HepG2 (cell line): ENCODE measurements around the gene ASTN2. TPM values are rescaled to one million over a fixed set of nuclear protein-coding genes. Genes with fewer than 3 reads are reported as not detected.
A peak's percentile ranks its signal among the peaks of the same experiment; 100 is the strongest.

ENCODE experiments used
- ATAC-seq: fragments of 200-7000 bp; cut with Tn5 transposase; 3 replicates; pipeline ENCODE4 v1.9.1; 2020; ENCODE audit warnings: mild to moderate bottlenecking, moderate library complexity
- BruUV-seq: library from RNA; stranded (reverse); fragments of 400-500 nt; replicated peaks from 2 replicates; lab custom pipeline; 2021; lab: Mats Ljungman, UMichigan
- CTCF ChIA-PET: fragments of 300-600 bp; formaldehyde crosslinking; extraction: SDS; loops from one replicate; lab custom pipeline; 2021; ENCODE audit warnings: low total read pairs, inconsistent platforms, low intra/inter-chr PET ratio; lab: Yijun Ruan, JAX
- POLR2A ChIA-PET: fragments of 350-600 bp; sonication (Branson Sonifier 250); formaldehyde crosslinking; loops from one replicate; lab custom pipeline; 2020; ENCODE audit warnings: antibody characterized with exemption, inconsistent platforms; lab: Yijun Ruan, JAX
- DNase-seq: peaks from one replicate; pipeline ENCODE4 v3.0.0-alpha.2; 2015; ENCODE audit warnings: low spot score
- FAIRE-seq: peaks from 3 replicates; lab custom pipeline; 2011; peaks lifted over from hg19 to GRCh38; lab: Jason Lieb, UNC
- H2AFZ ChIP-seq: one replicate; pipeline ENCODE4 v1.6.1; 2011; ENCODE audit warnings: low read length, inconsistent platforms
- H3K27ac ChIP-seq: fragments of 300-600 bp; 3 replicates; pipeline ENCODE4 v1.8.0; 2011; ENCODE audit warnings: mixed run types, mild to moderate bottlenecking, mixed read lengths, low read length, inconsistent platforms; ENCODE audit not compliant: insufficient read depth; ENCODE audit errors: extremely low read length
- H3K27me3 ChIP-seq, 2 experiments: fragments of 200-600 bp in 1 of 2; 2 replicates in 1 of 2; 3 replicates in 1 of 2; pipeline versions ENCODE4 v1.6.0 to v1.8.0; 2011; ENCODE audit warnings: low read length in 2 of 2, mild to moderate bottlenecking in 2 of 2, moderate library complexity in 2 of 2, inconsistent platforms in 1 of 2; ENCODE audit not compliant: insufficient read depth in 2 of 2, control insufficient read depth in 1 of 2
- H3K36me3 ChIP-seq, 2 experiments: fragments of 200-600 bp in 1 of 2; replicated peaks in 1 of 2; 2 replicates in 1 of 2; 3 replicates in 1 of 2; pipeline versions ENCODE4 v1.5.1 to v1.8.0; 2011; ENCODE audit warnings: low read length in 2 of 2, inconsistent platforms in 1 of 2; ENCODE audit not compliant: insufficient read depth in 2 of 2, control insufficient read depth in 1 of 2
- H3K4me1 ChIP-seq: 2 replicates; pipeline ENCODE4 v1.5.1; 2012; ENCODE audit warnings: low read length, inconsistent platforms; ENCODE audit not compliant: insufficient read depth
- H3K4me2 ChIP-seq: 2 replicates; pipeline ENCODE4 v1.6.0; 2011; ENCODE audit warnings: low read depth, low read length, inconsistent platforms
- H3K4me3 ChIP-seq, 3 experiments: fragments of 200-600 bp in 1 of 3; sonication (generic), shearing (Covaris generic) in 1 of 3; replicated peaks in 1 of 3; 2 replicates each; pipeline ENCODE4 v1.5.1; 2011 to 2016; ENCODE audit warnings: low read length in 3 of 3, inconsistent platforms in 2 of 3, low read depth in 2 of 3, mild to moderate bottlenecking in 2 of 3, control low read depth in 1 of 3, mixed read lengths in 1 of 3; ENCODE audit not compliant: insufficient read depth in 1 of 3
- H3K79me2 ChIP-seq: one replicate; pipeline ENCODE4 v1.6.1; 2011; ENCODE audit warnings: low read length, inconsistent platforms; ENCODE audit not compliant: insufficient read depth
- H3K9ac ChIP-seq: 2 replicates; pipeline ENCODE4 v1.6.0; 2011; ENCODE audit warnings: mild to moderate bottlenecking, low read depth, low read length, inconsistent platforms; ENCODE audit not compliant: insufficient read depth
- H3K9me3 ChIP-seq: 2 replicates; pipeline ENCODE4 v1.5.1; 2012; ENCODE audit warnings: mild to moderate bottlenecking, low read length
- H4K20me1 ChIP-seq: 2 replicates; pipeline ENCODE4 v1.6.0; 2011; ENCODE audit warnings: inconsistent platforms, mild to moderate bottlenecking, low read length, moderate library complexity; ENCODE audit not compliant: insufficient read depth
- ADNP ChIP-seq: sonication (generic); formaldehyde crosslinking; IDR thresholded peaks from 2 replicates; pipeline ENCODE4 v1.4.0; 2020; ENCODE audit warnings: missing genetic modification reagents
- ARNT ChIP-seq: fragments of 450-650 bp; IDR thresholded peaks from 2 replicates; pipeline ENCODE4 v1.6.1; 2017
- FOXC1 ChIP-seq: sonication (generic); formaldehyde crosslinking; IDR thresholded peaks from 2 replicates; pipeline ENCODE4 v1.8.0; 2022; ENCODE audit warnings: mild to moderate bottlenecking, missing genetic modification reagents, borderline replicate concordance
- HDAC2 ChIP-seq: sonication (generic); formaldehyde crosslinking; IDR thresholded peaks from 2 replicates; pipeline ENCODE4 v1.4.0; 2020; ENCODE audit warnings: missing genetic modification reagents
- HIVEP1 ChIP-seq: sonication (generic); formaldehyde crosslinking; IDR thresholded peaks from 2 replicates; pipeline ENCODE4 v1.4.0; 2020; ENCODE audit warnings: mild to moderate bottlenecking, missing genetic modification reagents
- HMGA1 ChIP-seq: sonication (generic); formaldehyde crosslinking; conservative IDR thresholded peaks from 2 replicates; pipeline ENCODE4 v1.4.0; 2020; ENCODE audit warnings: missing genetic modification reagents
- ISL2 ChIP-seq: sonication (generic); formaldehyde crosslinking; IDR thresholded peaks from 2 replicates; pipeline ENCODE4 v1.5.0; 2020; ENCODE audit warnings: missing genetic modification reagents
- MBD4 ChIP-seq: IDR thresholded peaks from 2 replicates; pipeline ENCODE4 v1.6.1; 2012; ENCODE audit warnings: low read length, inconsistent platforms, borderline replicate concordance
- NR2C2 ChIP-seq: sonication (generic); formaldehyde crosslinking; IDR thresholded peaks from 2 replicates; pipeline ENCODE4 v1.4.0; 2020; ENCODE audit warnings: missing genetic modification reagents, mild to moderate bottlenecking, moderate library complexity, borderline replicate concordance
- SMAD1 ChIP-seq: sonication (generic); formaldehyde crosslinking; IDR thresholded peaks from 2 replicates; pipeline ENCODE4 v1.4.0; 2020; ENCODE audit warnings: missing genetic modification reagents, low read depth, mild to moderate bottlenecking, borderline replicate concordance
- ZFP90 ChIP-seq: sonication (generic); formaldehyde crosslinking; IDR thresholded peaks from 2 replicates; pipeline ENCODE4 v1.8.0; 2022; ENCODE audit warnings: missing genetic modification reagents, mild to moderate bottlenecking, inconsistent platforms, borderline replicate concordance
- ZMAT3 ChIP-seq: sonication (generic); formaldehyde crosslinking; conservative IDR thresholded peaks from 2 replicates; pipeline ENCODE4 v1.7.0; 2021; ENCODE audit warnings: missing genetic modification reagents
- ZMYM3 ChIP-seq: sonication (generic); formaldehyde crosslinking; IDR thresholded peaks from 2 replicates; pipeline ENCODE4 v1.5.1; 2020; ENCODE audit warnings: mild to moderate bottlenecking, missing genetic modification reagents
- ZNF142 ChIP-seq: sonication (generic); formaldehyde crosslinking; IDR thresholded peaks from 2 replicates; pipeline ENCODE4 v1.4.0; 2020; ENCODE audit warnings: missing genetic modification reagents
- ZNF512B ChIP-seq: sonication (generic); formaldehyde crosslinking; IDR thresholded peaks from 2 replicates; pipeline ENCODE4 v1.5.1; 2020; ENCODE audit warnings: missing genetic modification reagents, mild to moderate bottlenecking, borderline replicate concordance
- ZNF629 ChIP-seq: sonication (generic); formaldehyde crosslinking; conservative IDR thresholded peaks from 2 replicates; pipeline ENCODE4 v1.5.0; 2020; ENCODE audit warnings: missing genetic modification reagents
- ZNF878 ChIP-seq: sonication (generic); formaldehyde crosslinking; IDR thresholded peaks from 2 replicates; pipeline ENCODE4 v1.8.1; 2023; ENCODE audit warnings: mild to moderate bottlenecking, missing genetic modification reagents, moderate library complexity
- WGBS: methylation state at CpG from one replicate; pipeline ENCODE4 v1.1.6; 2017; ENCODE audit warnings: low lambda C conversion rate; 5-methylcytosine and 5-hydroxymethylcytosine counted together
- in situ Hi-C: cut with HindIII; loops from 2 replicates; pipeline ENCODE4 v1.10.0; 2017; ENCODE audit warnings: low pct_unique_long_range_greater_than_20kb; ENCODE audit not compliant: extremely low pct_ligation_motif_present
- intact Hi-C: fragments of 100-400 bp; cut with micrococcal nuclease; formaldehyde crosslinking; loops from one replicate; pipeline ENCODE4 v1.10.0; 2022; ENCODE audit not compliant: unreplicated experiment
- polyA plus RNA-seq, 8 experiments: library from polyadenylated mRNA; depleted of rRNA in 3 of 8; stranded (reverse) in 7 of 8; unstranded in 1 of 8; fragments of >200 nt; fragmentation: Illumina TruSeq in 4 of 8; extraction: Trizol in 4 of 8; gene quantifications; 2 replicates each; pipeline versions ENCODE4 v1.2.1 to v1.2.3, GENCODE V29; 2011 to 2016; ENCODE audit warnings: low read depth in 4 of 8, missing spikeins in 1 of 8, mixed read lengths in 1 of 8; ENCODE audit not compliant: insufficient read depth in 1 of 8
- total RNA-seq, 5 experiments: library from RNA; depleted of rRNA; stranded (reverse); fragments of >200 nt; fragmentation: Illumina TruSeq; extraction: Trizol; gene quantifications; 2 replicates each; pipeline ENCODE4 v1.2.3, GENCODE V29; 2016; ENCODE audit warnings: low read depth in 1 of 5

Gene ASTN2
- total and polyA plus RNA-seq, 2 of the 13 experiments (the other 11 are each of a cell fraction or from before 2014, with no cell fraction given) = 5.2 to 13.5 TPM

DNA sequence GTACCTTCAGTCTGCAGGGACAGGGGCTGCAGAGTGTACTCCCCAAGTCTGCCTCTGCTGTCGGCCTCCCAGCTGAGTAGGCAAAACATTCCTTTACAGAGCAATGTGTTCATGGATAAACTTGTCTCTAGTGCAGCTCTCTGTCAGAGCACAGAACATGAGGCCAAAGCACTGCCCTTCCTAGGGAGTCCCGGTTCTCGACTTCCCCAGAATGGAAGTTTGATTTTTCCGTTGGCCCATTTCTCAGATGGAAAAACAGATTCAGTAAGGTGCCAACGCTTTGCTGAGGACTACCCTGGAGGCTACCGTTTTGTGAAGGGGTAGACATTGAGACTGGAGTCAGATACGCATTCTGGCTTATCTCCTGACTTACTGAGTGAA is 728.2 kb downstream of the ASTN2 start:
- DNase-seq = peak; percentile 10
- TSS peak; percentile 85 for BruUV-seq
- peak overlapping the region; percentile 66 for H3K27ac ChIP-seq
- H3K4me2 ChIP-seq = peak overlapping the region; percentile 95
- WGBS = 0% methylated on average over 4 of the region's 7 CpGs
- H2AFZ ChIP-seq = peak overlapping the region; percentile 99
- in situ Hi-C loops (no loop called here), intact Hi-C loops (loop anchor here (5.0 kb wide), 1 partner anchor 744 kb away; no protein-coding TSS in a partner anchor)
- H3K9ac ChIP-seq = peak overlapping the region; percentile 82
- H4K20me1 ChIP-seq = no peaks in the 10 kb centered on the region
- FAIRE-seq = no peak
- H3K79me2 ChIP-seq = peaks cover 23% of the 10 kb centered on the region
- CTCF ChIA-PET = no interaction called here
- peaks cover 61% of the 10 kb centered on the region for H3K4me1 ChIP-seq
- ATAC-seq = peak; percentile 69
- no peaks in the 10 kb centered on the region for H3K36me3 ChIP-seq
- POLR2A ChIA-PET = interaction anchor here (0.6 to 2.0 kb wide), 8 partner anchors 11 to 742 kb away, joined by 3 to 8 read pairs (median 4); no protein-coding TSS in a partner anchor
- peak overlapping the region; percentile 81 to 91 (median 83) for H3K4me3 ChIP-seq
- peaks cover 5% of the 10 kb centered on the region; the same call in 1 of the 2 replicates for H3K9me3 ChIP-seq
- H3K27me3 ChIP-seq = no peaks in the 10 kb centered on the region; a peak in 1 of 5 replicates
- TF ChIP-seq ZNF512B (peak; percentile 68; the same call in 1 of the 2 replicates), FOXC1 (CRISPR knock-in tag) (peak; percentile 73; the same call in 1 of the 2 replicates), ZNF629 (CRISPR knock-in tag) (peak; percentile 98), SMAD1 (CRISPR knock-in tag) (0 out of 2 replicates have a peak, but pooled peaks have one; percentile 31), ZNF142 (CRISPR knock-in tag) (peak; percentile 10; the same call in 1 of the 2 replicates), ZFP90 (CRISPR knock-in tag) (no peak; the same call in 1 of the 2 replicates), HMGA1 (CRISPR knock-in tag) (0 out of 2 replicates have a peak, but pooled peaks have one; percentile 60), HIVEP1 (CRISPR knock-in tag) (0 out of 2 replicates have a peak, but pooled peaks have one; percentile 21), NR2C2 (0 out of 2 replicates have a peak, but pooled peaks have one; percentile 2), MBD4 (no peak), HDAC2 (CRISPR knock-in tag) (0 out of 2 replicates have a peak, but pooled peaks have one; percentile 51), ZNF878 (CRISPR knock-in tag) (peak; percentile 65; the same call in 1 of the 2 replicates), ADNP (CRISPR knock-in tag) (0 out of 2 replicates have a peak, but pooled peaks have one; percentile 74), ZMYM3 (CRISPR knock-in tag) (peak; percentile 97), ISL2 (no peak), ZMAT3 (CRISPR knock-in tag) (0 out of 2 replicates have a peak, but pooled peaks have one; percentile 13), ARNT (no peak)
